Stimulated activated CD8-positive, alpha-beta memory T cell treated with anti-CD3 and anti-CD28 coated beads, Interleukin-2, amount 100 ng/mL, for 48 hours (primary cell): ENCODE measurements around the gene HERC6.
"Not testable (repeated sequence)": the region's sequence is repeated elsewhere in the genome, so short reads cannot be mapped to it uniquely, and the experiment has no call there.

ENCODE experiments used
- DNase-seq, 2 donors: peaks; one replicate each; pipeline ENCODE4 v3.0.0-alpha.2; 2020; ENCODE audit warnings: low read depth in 2 of 2

Gene HERC6

DNA sequence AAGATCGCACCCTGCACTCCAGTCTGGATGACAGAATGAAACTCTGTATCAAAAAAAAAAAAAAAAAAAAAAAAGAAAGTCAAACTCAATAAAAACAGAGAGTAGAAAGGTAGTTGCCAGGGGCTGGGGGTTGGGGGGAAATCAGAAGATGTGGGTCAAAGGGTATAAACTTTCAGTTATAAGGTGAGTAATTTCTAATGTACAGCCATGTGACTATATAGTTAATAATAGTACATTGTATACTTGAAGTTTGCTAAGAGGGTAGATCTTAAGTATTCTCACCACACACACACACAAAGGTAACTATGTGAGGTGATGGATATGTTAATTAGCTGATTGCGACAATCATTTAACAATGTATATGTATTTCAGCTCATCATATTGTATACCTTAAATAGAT, 11.5 kb downstream of the HERC6 start:
- no peak for DNase-seq

DNA sequence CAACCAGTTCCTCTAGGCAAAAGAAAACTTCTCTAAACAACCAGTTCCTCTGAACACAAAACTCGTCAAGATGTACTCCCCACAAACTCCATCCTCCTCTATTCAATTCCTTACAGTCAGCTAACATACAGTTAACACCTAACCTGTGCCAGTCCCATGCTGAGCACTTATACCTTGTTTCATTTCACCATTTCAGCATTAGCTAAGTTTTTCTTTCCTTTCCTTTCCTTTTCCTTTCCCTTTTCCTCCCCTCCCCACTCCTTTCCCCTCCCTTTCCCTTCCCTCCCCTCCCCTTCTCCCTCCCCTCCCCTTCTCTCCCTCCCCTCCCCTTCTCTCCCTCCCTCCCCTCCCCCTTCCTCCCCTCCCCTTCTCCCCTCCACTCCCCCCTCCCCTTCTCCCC, 13.1 kb downstream of the HERC6 start:
- DNase-seq = no peak

DNA sequence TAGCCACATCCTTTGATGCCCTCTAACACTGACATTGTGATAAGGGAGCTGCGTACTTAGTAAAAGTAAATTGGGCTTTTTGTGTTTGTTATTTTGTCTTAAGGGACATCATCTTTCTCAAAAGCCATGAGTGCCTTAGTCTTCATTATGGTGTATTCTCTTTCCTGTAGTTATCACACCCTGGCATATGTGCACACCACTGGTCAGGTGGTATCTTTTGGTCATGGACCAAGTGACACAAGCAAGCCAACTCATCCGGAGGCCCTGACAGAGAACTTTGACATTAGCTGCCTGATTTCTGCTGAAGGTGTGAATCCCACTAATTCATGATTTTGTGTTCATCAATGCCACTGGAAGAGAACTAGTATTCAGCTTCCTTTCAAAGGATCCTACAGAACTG, 18.0 kb downstream of the HERC6 start:
- DNase-seq = no peak

GRCh38 chr4:88398381-88398780, 19.7 kb downstream of the HERC6 start:
- DNase-seq = no peak

DNA sequence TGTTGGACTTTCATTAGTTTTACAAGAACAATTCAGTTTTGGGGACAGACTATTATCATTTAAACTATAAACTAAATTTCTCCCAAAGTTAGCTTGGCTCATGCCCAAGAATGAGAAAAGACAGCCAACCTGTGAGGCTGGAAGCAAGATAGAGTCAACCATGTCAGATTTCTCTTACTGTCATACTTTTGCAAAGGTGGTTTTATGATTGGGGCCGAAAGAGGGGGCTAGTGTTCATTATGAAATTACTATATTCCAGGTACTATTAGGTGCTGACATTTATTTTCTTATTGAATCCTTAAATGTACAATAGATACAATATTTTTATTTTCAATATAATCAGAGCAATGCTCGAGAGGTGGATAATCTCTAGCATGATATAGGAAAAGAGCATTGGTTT, 30.6 kb downstream of the HERC6 start:
- DNase-seq = no peak

DNA sequence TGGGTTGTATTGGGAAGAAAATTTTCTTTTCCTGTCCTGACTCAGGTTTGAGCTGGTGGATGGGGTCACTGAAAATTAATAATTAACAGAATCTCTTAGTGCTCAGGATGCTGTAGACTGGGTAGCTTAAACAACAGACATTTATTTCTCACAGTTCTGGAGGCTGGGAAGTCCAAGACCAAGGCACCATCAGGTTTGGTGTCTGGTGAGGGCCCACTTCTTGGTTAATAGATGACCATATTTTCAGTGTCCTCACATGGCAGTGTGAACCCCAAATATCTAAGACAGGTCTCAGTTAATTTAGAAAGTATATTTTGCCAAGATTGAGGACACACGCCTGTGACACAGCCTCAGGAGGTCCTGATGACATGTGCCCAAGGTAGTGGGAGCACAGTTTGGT, 31.1 kb downstream of the HERC6 start:
- no peak for DNase-seq

- no peak for DNase-seq
These were observed 32.9 kb downstream of the HERC6 start for GRCh38 chr4:88411491-88412096.

- DNase-seq = no peak
These were observed 35.1 kb downstream of the HERC6 start for GRCh38 chr4:88413801-88414200.

DNA sequence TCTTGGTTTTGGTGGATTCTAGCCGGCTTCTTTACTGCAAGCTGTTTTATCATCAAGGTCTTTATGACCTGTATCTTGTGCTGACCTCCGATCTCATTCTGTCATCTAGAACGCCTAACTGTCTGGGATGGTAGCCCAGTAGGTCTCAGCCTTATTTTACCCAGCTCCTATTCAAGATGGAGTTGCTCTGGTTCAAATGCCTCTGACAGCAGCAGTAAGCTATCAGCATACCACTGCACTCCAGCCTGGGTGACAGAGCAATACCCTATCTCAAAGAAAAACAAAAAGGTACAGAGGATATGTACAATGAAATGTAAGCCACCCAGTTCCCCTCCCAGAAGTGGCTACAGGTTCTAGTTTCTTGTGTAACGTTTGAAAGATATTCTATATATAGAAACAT, 36.1 kb downstream of the HERC6 start:
- no peak for DNase-seq

GRCh38 chr4:88415982-88416381, 37.3 kb downstream of the HERC6 start:
- no peak for DNase-seq

DNA sequence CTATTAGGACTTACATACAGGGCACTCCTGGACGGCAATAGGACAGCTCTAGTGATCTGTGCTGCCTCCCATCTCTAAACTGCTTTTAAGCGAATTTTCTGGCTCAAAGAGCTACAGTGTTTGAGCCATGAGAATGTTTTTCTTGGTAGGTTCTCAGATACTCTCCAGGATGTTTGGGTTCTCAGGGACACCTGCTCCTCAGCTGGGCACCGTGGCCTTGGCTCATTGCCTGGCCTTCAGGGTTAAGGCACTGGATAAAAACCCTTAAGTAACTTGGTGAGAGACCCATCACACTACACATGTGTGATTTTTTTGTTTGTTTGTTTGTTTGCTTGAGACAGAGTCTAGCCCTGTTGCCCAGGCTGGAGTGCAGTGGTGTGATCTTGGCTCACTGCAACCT, 39.8 kb downstream of the HERC6 start:
- DNase-seq = no peak

GRCh38 chr4:88419874-88420273, 41.2 kb downstream of the HERC6 start:
- no peak for DNase-seq

GRCh38 chr4:88420844-88421243, 42.2 kb downstream of the HERC6 start:
- DNase-seq = no peak

DNA sequence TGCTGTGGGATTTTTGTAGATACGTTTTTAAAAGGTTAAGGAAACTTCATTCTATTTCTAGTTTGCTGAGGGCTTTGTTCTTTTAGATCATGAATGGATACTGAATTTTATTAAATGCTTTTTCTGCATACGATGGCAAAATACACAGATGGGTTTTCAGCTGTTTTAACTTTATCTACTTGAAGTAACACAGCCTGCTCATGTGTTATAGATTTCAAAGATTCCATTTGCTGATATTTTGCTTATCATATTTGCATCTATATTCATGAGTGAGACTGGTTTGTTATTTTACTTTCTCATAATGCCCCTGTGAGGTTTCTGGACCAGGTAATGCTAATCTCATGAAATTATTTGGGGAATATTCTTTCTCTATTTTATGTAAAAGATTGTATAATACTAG, 43.8 kb downstream of the HERC6 start:
- no peak for DNase-seq

GRCh38 chr4:88429401-88429800, 50.7 kb downstream of the HERC6 start:
- DNase-seq = no peak

GRCh38 chr4:88435987-88436693, 57.5 kb downstream of the HERC6 start:
- no peak for DNase-seq

- DNase-seq = not testable (repeated sequence)
These were observed 59.2 kb downstream of the HERC6 start for GRCh38 chr4:88437873-88438272.

GRCh38 chr4:88439161-88439760, 60.6 kb downstream of the HERC6 start:
- DNase-seq = no peak

DNA sequence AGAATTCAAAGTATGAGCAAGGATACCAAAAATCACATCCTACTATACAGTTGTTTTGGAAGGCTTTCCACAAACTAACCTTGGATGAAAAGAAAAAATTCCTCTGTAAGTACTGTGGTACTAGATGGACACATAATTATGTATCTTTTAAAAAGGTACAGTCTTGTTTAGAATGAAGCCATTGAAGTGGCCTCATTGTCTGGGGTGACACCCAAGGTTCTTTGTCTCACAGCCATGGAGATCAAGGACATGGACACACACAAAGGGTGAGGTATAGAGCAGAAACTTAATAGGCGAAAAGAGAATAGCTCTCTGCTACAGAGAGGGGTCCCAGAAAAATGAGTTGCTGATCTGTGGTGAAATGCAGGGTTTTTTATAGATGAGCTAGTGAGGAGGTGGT, 61.5 kb downstream of the HERC6 start:
- DNase-seq = no peak

- DNase-seq = no peak
These were observed 63.0 kb downstream of the HERC6 start for GRCh38 chr4:88441696-88442095.

- no peak for DNase-seq
These were observed 64.1 kb downstream of the HERC6 start for GRCh38 chr4:88442689-88443191.

DNA sequence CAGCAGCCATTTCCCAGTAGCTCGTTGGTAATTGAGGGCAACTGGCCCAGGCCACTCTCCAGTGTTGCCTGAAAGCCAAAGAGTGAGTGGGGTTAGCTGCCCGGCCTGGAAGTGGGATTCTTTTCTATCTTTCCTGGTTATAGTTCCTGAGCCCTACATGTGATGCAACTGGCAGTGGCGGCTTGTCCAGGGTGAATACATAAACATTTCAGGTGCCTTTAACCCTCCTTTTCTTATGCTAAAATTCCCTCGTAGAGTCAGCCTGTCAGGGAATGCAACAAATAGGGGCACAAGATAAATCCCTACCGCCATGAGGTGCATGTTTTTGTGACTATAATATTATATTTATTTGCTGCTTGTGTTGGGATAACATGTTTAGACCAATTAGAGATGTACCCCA, 64.8 kb downstream of the HERC6 start:
- no peak for DNase-seq

- DNase-seq = no peak
These were observed 66.6 kb downstream of the HERC6 start for GRCh38 chr4:88445252-88445651.
